Measurements from ENCODE around the gene TRIM52.

TRIM52 gene

DNA sequence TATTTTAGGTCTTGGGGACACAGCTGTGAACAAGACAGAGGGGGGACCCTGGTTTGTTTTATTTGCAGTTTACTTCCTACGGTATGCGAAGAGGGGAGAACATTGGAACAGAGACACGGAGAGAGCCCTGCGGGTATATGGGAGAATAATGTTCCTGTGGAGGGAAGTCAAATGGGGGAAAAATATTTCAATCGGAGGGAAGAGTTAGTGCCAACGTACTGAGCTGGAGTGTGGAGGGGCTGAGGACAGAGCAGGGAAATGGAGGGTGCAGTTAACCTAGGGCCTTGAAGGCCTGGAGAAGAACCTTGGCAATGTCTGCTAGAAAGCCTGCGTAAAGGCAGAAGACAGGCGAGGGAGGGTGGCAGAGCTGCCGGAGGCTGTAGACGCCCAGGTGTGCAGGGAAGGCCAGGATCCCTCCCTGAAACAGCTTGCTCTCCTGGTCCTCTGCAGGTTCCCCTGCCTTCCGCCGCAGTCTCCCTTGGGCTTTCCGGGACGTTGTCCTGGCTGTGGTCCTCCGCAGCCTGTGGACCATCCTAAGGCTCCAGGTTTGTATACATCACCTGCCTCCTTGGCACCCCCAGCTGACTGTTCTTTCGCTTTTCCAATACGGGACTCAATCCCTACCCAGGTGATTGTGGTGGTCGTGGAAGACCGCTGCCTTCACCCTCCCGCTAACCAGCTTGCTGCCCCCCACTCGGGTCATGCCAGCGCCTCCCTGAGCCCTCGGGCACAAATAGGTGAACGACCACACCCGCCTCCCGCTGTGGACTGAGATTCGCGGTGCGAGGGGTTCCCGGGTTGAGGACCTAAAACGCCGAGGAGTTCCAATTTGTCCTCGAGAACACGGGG, 15.3 kb downstream of the TRIM52 start:
- TF ChIP-seq FOXK2 (IDR thresholded peaks at IDR 0.05) (no peak), HDGF (IDR thresholded peaks at IDR 0.05; ENCODE audit: borderline replicate concordance) (0 out of 2 replicates have a peak, but pooled peaks have one; percentile 37), ARNT (IDR thresholded peaks at IDR 0.05) (no peak)
- DNase-seq (ENCODE audit: extremely low spot score): no peak
- POLR2A ChIA-PET: interaction anchor here (0.9 to 4.6 kb wide), 11 partner anchors 10 to 75 kb away, joined by 3 to 73 read pairs (median 9); partner anchors contain the start of genes TRIM41, TRIM52 and TRIM7
- CTCF ChIA-PET: interaction anchor here (1.3 kb wide), 1 partner anchor 11 kb away, joined by 4 read pairs; no protein-coding TSS in a partner anchor

GRCh38 chr5:181243564-181244343, 17.2 kb downstream of the TRIM52 start, which contains the start of gene RACK1:
RACK1 (minus strand) TSS chr5:181243906; CDS start chr5:181243800, 106 bp downstream.
- POLR2A ChIA-PET: interaction anchor here (0.8 to 4.6 kb wide), 19 partner anchors 8 to 76 kb away, joined by 3 to 73 read pairs (median 6); partner anchors contain the start of genes TRIM41, TRIM52 and TRIM7
- peak; percentile 87 for DNase-seq (ENCODE audit: extremely low spot score)
- CTCF ChIA-PET: interaction anchor here (1.3 kb wide), 1 partner anchor 9 kb away, joined by 4 read pairs; no protein-coding TSS in a partner anchor
- peak; percentile 20; the same call in 1 of the 2 replicates for TF ChIP-seq FOXM1 (IDR thresholded peaks at IDR 0.05; ENCODE audit: borderline replicate concordance)
- no peak for TF ChIP-seq CTBP1 (IDR thresholded peaks at IDR 0.05; ENCODE audit: borderline replicate concordance)
- no peak for TF ChIP-seq ZNF384 (IDR thresholded peaks at IDR 0.05)
- TF ChIP-seq L3MBTL2 (conservative IDR thresholded peaks at IDR 0.05): peak; percentile 61
- TF ChIP-seq SP1 (IDR thresholded peaks at IDR 0.05): no peak
- peak; percentile 66; the same call in 1 of the 2 replicates for TF ChIP-seq BHLHE40 (IDR thresholded peaks at IDR 0.05; ENCODE audit: borderline replicate concordance)
- no peak; the same call in 1 of the 2 replicates for TF ChIP-seq LEF1 (IDR thresholded peaks at IDR 0.05; ENCODE audit: borderline replicate concordance)
- TF ChIP-seq ELF4 (IDR thresholded peaks at IDR 0.05): peak; percentile 93
- peak; percentile 67 for TF ChIP-seq NFRKB (IDR thresholded peaks at IDR 0.05)
- TF ChIP-seq, protein P1, sequence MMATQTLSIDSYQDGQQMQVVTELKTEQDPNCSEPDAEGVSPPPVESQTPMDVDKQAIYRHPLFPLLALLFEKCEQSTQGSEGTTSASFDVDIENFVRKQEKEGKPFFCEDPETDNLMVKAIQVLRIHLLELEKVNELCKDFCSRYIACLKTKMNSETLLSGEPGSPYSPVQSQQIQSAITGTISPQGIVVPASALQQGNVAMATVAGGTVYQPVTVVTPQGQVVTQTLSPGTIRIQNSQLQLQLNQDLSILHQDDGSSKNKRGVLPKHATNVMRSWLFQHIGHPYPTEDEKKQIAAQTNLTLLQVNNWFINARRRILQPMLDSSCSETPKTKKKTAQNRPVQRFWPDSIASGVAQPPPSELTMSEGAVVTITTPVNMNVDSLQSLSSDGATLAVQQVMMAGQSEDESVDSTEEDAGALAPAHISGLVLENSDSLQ (IDR thresholded peaks at IDR 0.05): no peak
- TF ChIP-seq FOXK2 (IDR thresholded peaks at IDR 0.05): no peak

DNA sequence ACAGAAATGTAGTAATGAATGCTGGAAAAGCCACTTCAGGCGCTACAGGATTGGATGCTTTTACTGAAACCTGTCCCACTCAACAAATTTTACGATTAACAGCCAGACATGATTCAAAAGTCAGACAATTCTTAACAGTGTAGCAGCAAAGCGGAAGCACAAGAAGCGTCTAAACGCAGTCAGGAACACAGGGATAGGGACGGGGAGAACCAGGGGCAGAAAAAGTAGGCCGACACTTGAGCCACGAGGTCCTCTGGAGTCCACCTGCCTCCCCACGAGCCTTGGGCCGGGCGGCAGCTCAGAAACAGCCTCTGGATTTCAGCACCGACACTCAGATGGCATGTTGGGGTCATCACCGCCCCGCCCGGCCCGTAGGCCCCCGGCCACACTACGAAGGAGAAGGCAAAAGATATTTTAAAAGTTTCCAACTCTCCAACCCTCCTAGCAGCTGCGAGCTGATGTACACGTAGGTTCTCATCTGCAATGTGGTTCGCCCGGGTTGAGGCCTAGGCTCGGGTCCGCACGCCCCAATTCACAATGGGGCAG, 17.9 kb downstream of the TRIM52 start:
- CTCF ChIA-PET: no interaction called here
- TF ChIP-seq TARDBP (IDR thresholded peaks at IDR 0.05): no peak
- TF ChIP-seq SUZ12 (IDR thresholded peaks at IDR 0.05): no peak
- no peak for TF ChIP-seq FOXM1 (IDR thresholded peaks at IDR 0.05; ENCODE audit: borderline replicate concordance)
- no peak for TF ChIP-seq CTBP1 (IDR thresholded peaks at IDR 0.05; ENCODE audit: borderline replicate concordance)
- TF ChIP-seq L3MBTL2 (conservative IDR thresholded peaks at IDR 0.05): no peak
- no peak for TF ChIP-seq BHLHE40 (IDR thresholded peaks at IDR 0.05; ENCODE audit: borderline replicate concordance)
- no peak for TF ChIP-seq LEF1 (IDR thresholded peaks at IDR 0.05; ENCODE audit: borderline replicate concordance)
- DNase-seq (ENCODE audit: extremely low spot score): no peak
- POLR2A ChIA-PET: interaction anchor here (1.0 to 2.5 kb wide), 5 partner anchors 9 to 27 kb away, joined by 3 to 11 read pairs (median 3); partner anchors contain the start of genes TRIM41 and TRIM52

DNA sequence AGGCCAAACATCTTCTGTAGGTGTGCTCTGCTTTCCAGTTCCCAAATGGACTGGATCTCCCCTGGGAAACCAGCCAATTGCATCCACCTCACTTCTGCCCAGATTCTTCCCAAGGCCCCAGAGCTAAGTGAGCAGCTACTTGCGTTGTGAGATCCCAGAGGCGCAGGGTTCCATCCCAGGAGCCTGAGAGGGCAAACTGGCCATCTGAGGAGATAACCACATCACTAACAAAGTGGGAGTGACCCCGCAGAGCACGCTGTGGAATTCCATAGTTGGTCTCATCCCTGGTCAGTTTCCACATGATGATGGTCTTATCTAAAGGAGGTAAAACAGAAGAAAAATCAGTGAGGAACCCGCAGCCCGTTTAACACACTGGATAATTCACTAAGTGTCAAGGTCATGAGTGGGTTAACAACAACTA, 18.9 kb downstream of the TRIM52 start:
- CTCF ChIA-PET: no interaction called here
- no peak for TF ChIP-seq TARDBP (IDR thresholded peaks at IDR 0.05)
- TF ChIP-seq SP1 (IDR thresholded peaks at IDR 0.05): no peak
- TF ChIP-seq SUZ12 (IDR thresholded peaks at IDR 0.05): no peak
- no peak for TF ChIP-seq BHLHE40 (IDR thresholded peaks at IDR 0.05; ENCODE audit: borderline replicate concordance)
- no peak for TF ChIP-seq ZNF384 (IDR thresholded peaks at IDR 0.05)
- no peak for TF ChIP-seq FOXM1 (IDR thresholded peaks at IDR 0.05; ENCODE audit: borderline replicate concordance)
- TF ChIP-seq, protein P1 (IDR thresholded peaks at IDR 0.05): no peak
- TF ChIP-seq HDGF (IDR thresholded peaks at IDR 0.05; ENCODE audit: borderline replicate concordance): no peak
- TF ChIP-seq ELF4 (IDR thresholded peaks at IDR 0.05): no peak
- TF ChIP-seq NFRKB (IDR thresholded peaks at IDR 0.05): no peak
- TF ChIP-seq FOXK2 (IDR thresholded peaks at IDR 0.05): no peak
- no peak for TF ChIP-seq LEF1 (IDR thresholded peaks at IDR 0.05; ENCODE audit: borderline replicate concordance)
- DNase-seq (ENCODE audit: extremely low spot score): no peak
- POLR2A ChIA-PET: interaction anchor here (1.1 to 2.5 kb wide), 4 partner anchors 8 to 19 kb away, joined by 3 to 11 read pairs (median 6); partner anchors contain the start of genes TRIM41 and TRIM52

DNA sequence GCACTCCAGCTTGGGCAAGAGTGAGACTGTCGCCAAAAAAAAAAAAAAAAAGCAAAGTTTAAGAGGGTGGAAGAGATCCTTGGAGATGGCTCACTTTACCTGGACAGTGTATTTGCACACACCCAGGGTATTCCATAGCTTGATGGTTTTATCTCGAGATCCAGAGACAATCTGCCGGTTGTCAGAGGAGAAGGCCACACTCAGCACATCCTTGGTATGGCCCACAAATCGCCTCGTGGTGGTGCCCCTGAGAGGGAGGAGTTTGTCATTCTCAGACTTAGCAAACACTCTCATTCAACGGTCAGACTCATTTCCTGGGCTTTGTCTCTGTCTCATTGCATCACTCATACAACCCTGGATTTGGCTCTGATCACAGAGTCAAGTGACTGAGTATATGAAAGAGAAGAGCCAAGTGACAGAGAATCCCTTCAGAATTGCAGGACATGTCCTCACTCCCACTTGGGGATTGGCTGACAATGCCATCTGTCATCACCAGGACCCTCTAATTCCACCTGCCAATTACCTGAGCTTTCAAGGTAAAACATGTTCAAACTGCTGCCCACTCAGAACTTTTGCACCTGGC, 19.5 kb downstream of the TRIM52 start:
- TF ChIP-seq, protein P1 (IDR thresholded peaks at IDR 0.05): no peak
- peak; percentile 41; the same call in 1 of the 2 replicates for TF ChIP-seq ZNF384 (IDR thresholded peaks at IDR 0.05)
- no peak for TF ChIP-seq BHLHE40 (IDR thresholded peaks at IDR 0.05; ENCODE audit: borderline replicate concordance)
- no peak for DNase-seq (ENCODE audit: extremely low spot score)
- POLR2A ChIA-PET: interaction anchor here (2.1 to 2.5 kb wide), 2 partner anchors 10 to 19 kb away, joined by 10 to 11 read pairs; partner anchors contain the start of gene TRIM52
- CTCF ChIA-PET: no interaction called here
